CD8-positive, alpha-beta memory T cell (primary cell): ENCODE data around the gene CEND1. TPM values are rescaled to one million over a fixed set of nuclear protein-coding genes. Genes with fewer than 3 reads are reported as not detected.

Experiments used
- CTCF ChIA-PET: fragments of 350-600 bp; sonication (Branson Sonifier 250); formaldehyde crosslinking; loops from one replicate; lab custom pipeline; 2021; ENCODE audit warnings: antibody characterized with exemption; lab: Charles Lee
- POLR2A ChIA-PET: fragments of 350-600 bp; sonication (Branson Sonifier 250); formaldehyde crosslinking; loops from one replicate; lab custom pipeline; 2021; ENCODE audit warnings: antibody characterized with exemption; lab: Charles Lee
- DNase-seq, 5 donors: peaks; one replicate each; pipeline versions ENCODE4 v3.0.0 to v3.0.0-alpha.2; 2020 to 2022; ENCODE audit warnings: mixed read lengths in 1 of 5
- H3K27ac ChIP-seq: one replicate; pipeline ENCODE4 v1.7.0; 2013; ENCODE audit warnings: low read depth, mild to moderate bottlenecking, low read length, moderate library complexity
- H3K27me3 ChIP-seq: 2 replicates; pipeline ENCODE4 v1.7.0; 2013; ENCODE audit warnings: low read length, mild to moderate bottlenecking; ENCODE audit not compliant: insufficient read depth, poor library complexity, severe bottlenecking
- H3K36me3 ChIP-seq: 2 replicates; pipeline ENCODE4 v1.7.0; 2013; ENCODE audit warnings: mild to moderate bottlenecking, low read length, moderate library complexity; ENCODE audit not compliant: insufficient read depth
- H3K4me1 ChIP-seq: 2 replicates; pipeline ENCODE4 v1.7.0; 2013; ENCODE audit warnings: mild to moderate bottlenecking, low read length, moderate library complexity; ENCODE audit not compliant: insufficient read depth
- H3K4me3 ChIP-seq: 2 replicates; pipeline ENCODE4 v1.7.0; 2013; ENCODE audit warnings: mild to moderate bottlenecking, low read length
- H3K9me3 ChIP-seq: 2 replicates; pipeline ENCODE4 v1.7.0; 2013; ENCODE audit warnings: mild to moderate bottlenecking, low read length
- H3K27ac Mint-ChIP-seq, 8 donors: one replicate each; pipeline ENCODE4 v1.8.0; 2020 to 2021; ENCODE audit warnings: mixed read lengths in 8 of 8, mild to moderate bottlenecking in 6 of 8, inconsistent platforms in 3 of 8, moderate library complexity in 3 of 8
- H3K27me3 Mint-ChIP-seq, 2 donors: one replicate each; pipeline ENCODE4 v1.8.0; 2020 to 2021; ENCODE audit warnings: mixed read lengths in 2 of 2, mild to moderate bottlenecking in 1 of 2, moderate library complexity in 1 of 2
- H3K36me3 Mint-ChIP-seq, 3 donors: one replicate each; pipeline ENCODE4 v1.8.0; 2020 to 2021; ENCODE audit warnings: mixed read lengths in 3 of 3, inconsistent platforms in 1 of 3, mild to moderate bottlenecking in 1 of 3
- H3K4me1 Mint-ChIP-seq, 3 donors: one replicate each; pipeline ENCODE4 v1.8.0; 2020 to 2021; ENCODE audit warnings: mixed read lengths in 3 of 3, inconsistent platforms in 1 of 3, mild to moderate bottlenecking in 1 of 3
- H3K4me3 Mint-ChIP-seq, 7 donors: one replicate each; pipeline ENCODE4 v1.8.0; 2020 to 2021; ENCODE audit warnings: mixed read lengths in 7 of 7, mild to moderate bottlenecking in 6 of 7, moderate library complexity in 4 of 7, inconsistent platforms in 2 of 7
- H3K9me3 Mint-ChIP-seq, 5 donors: one replicate each; pipeline ENCODE4 v1.8.0; 2020 to 2022; ENCODE audit warnings: mixed read lengths in 5 of 5, mild to moderate bottlenecking in 3 of 5, moderate library complexity in 2 of 5, inconsistent platforms in 1 of 5
- polyA plus RNA-seq: library from polyadenylated mRNA; unstranded; fragments of 300-500 nt; fragmentation: Illumina TruSeq; gene quantifications from one replicate; pipeline ENCODE4 v1.2.3, GENCODE V29; 2021
- total RNA-seq, 2 experiments: library from RNA; stranded (reverse); gene quantifications; one replicate each; pipeline ENCODE4 v1.2.3, GENCODE V29; 2021

CEND1 gene
- total and polyA plus RNA-seq, 3 experiments from 2014 or later, result 0.13 to 2.6 (median 2.1) TPM

GRCh38 chr11:792535-792821 is 2.6 kb upstream of the CEND1 start:
- peaks cover 0 to 25% (median 0%) of the 10 kb centered on the region in 3 donors for H3K36me3 Mint-ChIP-seq

GRCh38 chr11:791658-792534 is 2.0 kb upstream of the CEND1 start:
- H3K36me3 ChIP-seq, result peaks cover 4% of the 10 kb centered on the region
- no peaks in the 10 kb centered on the region for H3K9me3 Mint-ChIP-seq
- H3K9me3 ChIP-seq, result no peaks in the 10 kb centered on the region
- H3K27me3 Mint-ChIP-seq, result peaks cover 3% of the 10 kb centered on the region in 2 donors
- no peak overlapping the region for H3K4me3 ChIP-seq
- no peaks in the 10 kb centered on the region for H3K27me3 ChIP-seq
- H3K27ac ChIP-seq, result no peak overlapping the region
- peaks cover 21% of the 10 kb centered on the region for H3K4me1 ChIP-seq
- H3K4me3 Mint-ChIP-seq, result no peak overlapping the region
- peaks cover 9 to 24% (median 10%) of the 10 kb centered on the region in 3 donors for H3K4me1 Mint-ChIP-seq
- DNase-seq, result no peak
- no peak overlapping the region for H3K27ac Mint-ChIP-seq
- ChIA-PET CTCF (no interaction called here), POLR2A (no interaction called here)
- peaks cover 0 to 23% (median 0%) of the 10 kb centered on the region in 3 donors for H3K36me3 Mint-ChIP-seq

More at GRCh38 chr11:792535-792821, 2.6 kb upstream of the CEND1 start:
- H3K4me3 ChIP-seq, result no peak overlapping the region
- peaks cover 3% of the 10 kb centered on the region in 2 donors for H3K27me3 Mint-ChIP-seq
- H3K4me1 ChIP-seq, result peaks cover 25% of the 10 kb centered on the region
- peaks cover 4% of the 10 kb centered on the region for H3K36me3 ChIP-seq
- H3K27me3 ChIP-seq, result no peaks in the 10 kb centered on the region
- no peak for DNase-seq
- ChIA-PET CTCF (no interaction called here), POLR2A (no interaction called here)
- no peak overlapping the region for H3K27ac ChIP-seq
- no peaks in the 10 kb centered on the region for H3K9me3 Mint-ChIP-seq
- H3K27ac Mint-ChIP-seq, result no peak overlapping the region
- no peaks in the 10 kb centered on the region for H3K9me3 ChIP-seq
- H3K4me1 Mint-ChIP-seq, result peaks cover 14 to 30% (median 14%) of the 10 kb centered on the region in 3 donors
- H3K4me3 Mint-ChIP-seq, result no peak overlapping the region

- CTCF ChIA-PET, result no interaction called here
- peak overlapping the region in 1 of 8 donors; percentile 92 for H3K27ac Mint-ChIP-seq
These were observed 1.1 kb upstream of the CEND1 start for GRCh38 chr11:790721-791564.

GRCh38 chr11:788953-789940 is 643 bp downstream of the CEND1 start:
- no peak overlapping the region for H3K4me3 ChIP-seq
- H3K27ac Mint-ChIP-seq, result no peak overlapping the region
- no peaks in the 10 kb centered on the region for H3K9me3 ChIP-seq
- H3K4me3 Mint-ChIP-seq, result peak overlapping the region in 1 of 7 donors; percentile 19
- H3K27me3 Mint-ChIP-seq, result peaks cover 3% of the 10 kb centered on the region in 2 donors
- no peaks in the 10 kb centered on the region for H3K4me1 ChIP-seq
- H3K36me3 Mint-ChIP-seq, result peaks cover 0 to 24% (median 0%) of the 10 kb centered on the region in 3 donors
- peaks cover 0 to 18% (median 4%) of the 10 kb centered on the region in 3 donors for H3K4me1 Mint-ChIP-seq
- CTCF ChIA-PET, result no interaction called here
- POLR2A ChIA-PET, result interaction anchor here (0.6 to 1.1 kb wide), 2 partner anchors 23 to 84 kb away, joined by 3 to 4 read pairs; no protein-coding TSS in a partner anchor
- H3K9me3 Mint-ChIP-seq, result no peaks in the 10 kb centered on the region
- DNase-seq, result no peak
- no peak overlapping the region for H3K27ac ChIP-seq
- H3K27me3 ChIP-seq, result no peaks in the 10 kb centered on the region
- peaks cover 4% of the 10 kb centered on the region for H3K36me3 ChIP-seq

More at GRCh38 chr11:790721-791564, 1.1 kb upstream of the CEND1 start:
- Mint-ChIP-seq H3K27me3 (peaks cover 3% of the 10 kb centered on the region in 2 donors), H3K4me1 (peaks cover 2 to 18% (median 4%) of the 10 kb centered on the region in 3 donors), H3K4me3 (no peak overlapping the region), H3K9me3 (no peaks in the 10 kb centered on the region), H3K36me3 (peaks cover 0 to 22% (median 0%) of the 10 kb centered on the region in 3 donors)
- Histone ChIP-seq H3K36me3 (peaks cover 4% of the 10 kb centered on the region), H3K4me3 (no peak overlapping the region), H3K9me3 (no peaks in the 10 kb centered on the region), H3K27me3 (no peaks in the 10 kb centered on the region), H3K27ac (no peak overlapping the region), H3K4me1 (peaks cover 14% of the 10 kb centered on the region)
- POLR2A ChIA-PET, result interaction anchor here (0.7 kb wide), 1 partner anchor 53 kb away, joined by 14 read pairs; no protein-coding TSS in a partner anchor
- DNase-seq, result no peak

GRCh38 chr11:788009-788640 is 1.8 kb downstream of the CEND1 start:
- H3K9me3 Mint-ChIP-seq, result no peaks in the 10 kb centered on the region
- no peak overlapping the region for H3K4me3 Mint-ChIP-seq
- H3K36me3 Mint-ChIP-seq, result peaks cover 0 to 17% (median 0%) of the 10 kb centered on the region in 3 donors
- H3K27me3 ChIP-seq, result no peaks in the 10 kb centered on the region
- H3K27me3 Mint-ChIP-seq, result peaks cover 3% of the 10 kb centered on the region in 2 donors
- ChIA-PET CTCF (no interaction called here), POLR2A (no interaction called here)
- no peaks in the 10 kb centered on the region for H3K36me3 ChIP-seq
- H3K27ac ChIP-seq, result no peak overlapping the region
- no peak for DNase-seq
- H3K9me3 ChIP-seq, result no peaks in the 10 kb centered on the region
- H3K4me1 ChIP-seq, result no peaks in the 10 kb centered on the region
- no peak overlapping the region for H3K27ac Mint-ChIP-seq
- H3K4me3 ChIP-seq, result no peak overlapping the region
- H3K4me1 Mint-ChIP-seq, result peaks cover 0 to 14% (median 4%) of the 10 kb centered on the region in 3 donors

- Mint-ChIP-seq H3K36me3 (peaks cover 0 to 16% (median 0%) of the 10 kb centered on the region in 3 donors), H3K27me3 (peaks cover 3% of the 10 kb centered on the region in 2 donors), H3K27ac (no peak overlapping the region), H3K4me1 (peaks cover 0 to 14% (median 4%) of the 10 kb centered on the region in 3 donors), H3K4me3 (peak overlapping the region in 1 of 7 donors; percentile 66), H3K9me3 (no peaks in the 10 kb centered on the region)
- no peak for DNase-seq
- CTCF ChIA-PET, result no interaction called here
- no peaks in the 10 kb centered on the region for H3K27me3 ChIP-seq
- H3K4me1 ChIP-seq, result no peaks in the 10 kb centered on the region
- H3K4me3 ChIP-seq, result no peak overlapping the region
- POLR2A ChIA-PET, result no interaction called here
- H3K9me3 ChIP-seq, result no peaks in the 10 kb centered on the region
- no peaks in the 10 kb centered on the region for H3K36me3 ChIP-seq
- H3K27ac ChIP-seq, result no peak overlapping the region
These were observed 2.7 kb downstream of the CEND1 start for GRCh38 chr11:787084-787675.
